OCI-LY7 (cell line): ENCODE measurements around the gene GALNT10.

Source experiments
- CTCF ChIP-seq: fragments of 200-600 bp; sonication (generic); conservative IDR thresholded peaks from 2 replicates; pipeline ENCODE4 v1.5.1; 2014; ENCODE audit warnings: mild to moderate bottlenecking, antibody characterized with exemption, low read length, moderate library complexity, mixed read lengths
- EZH2phosphoT487 ChIP-seq: fragments of 200-600 bp; sonication (generic); IDR thresholded peaks from 2 replicates; pipeline ENCODE4 v1.6.1; 2018; ENCODE audit warnings: low read depth, borderline replicate concordance, mild to moderate bottlenecking, mixed run types, antibody characterized with exemption, low read length, moderate library complexity, mixed read lengths

GRCh38 chr5:154276973-154277331 lies 86.4 kb downstream of the GALNT10 start:
- no peak for TF ChIP-seq CTCF
- TF ChIP-seq EZH2phosphoT487: no peak
